Caco-2 (cell line): ENCODE results near the gene NSUN6. TPM values are rescaled to one million over a fixed set of nuclear protein-coding genes. Genes with fewer than 3 reads are reported as not detected.
A peak's percentile ranks its signal among the peaks of the same experiment; 100 is the strongest.

ENCODE experiments used
- BruUV-seq: library from RNA; stranded (reverse); fragments of 400-500 nt; replicated peaks from 2 replicates; lab custom pipeline; 2021; lab: Mats Ljungman, UMichigan
- CTCF ChIA-PET: fragments of 300-600 bp; sonication (Branson Sonifier 250); formaldehyde crosslinking; loops from one replicate; lab custom pipeline; 2022; ENCODE audit warnings: antibody characterized with exemption; lab: Charles Lee
- POLR2A ChIA-PET: fragments of 300-600 bp; sonication (Branson Sonifier 250); formaldehyde crosslinking; loops from one replicate; lab custom pipeline; 2022; ENCODE audit warnings: antibody characterized with exemption; lab: Charles Lee
- DNase-seq, 2 experiments: peaks; one replicate each; pipeline versions ENCODE4 v3.0.0 to v3.0.0-alpha.2; 2020 to 2022
- H3K27me3 ChIP-seq: replicated peaks from 2 replicates; pipeline ENCODE4 v1.6.0; 2011; ENCODE audit warnings: low read length; ENCODE audit not compliant: control insufficient read depth, insufficient read depth
- H3K36me3 ChIP-seq: 2 replicates; pipeline ENCODE4 v1.5.1; 2011; ENCODE audit warnings: low read length; ENCODE audit not compliant: control insufficient read depth, insufficient read depth
- H3K4me1 ChIP-seq: fragments of 250-450 bp; sonication (Bioruptor Pico); 2 replicates; pipeline ENCODE4 v1.5.1; 2020; ENCODE audit warnings: mild to moderate bottlenecking
- H3K4me3 ChIP-seq: 2 replicates; pipeline ENCODE4 v1.5.1; 2011; ENCODE audit warnings: low read depth, mild to moderate bottlenecking, control low read depth, low read length
- H3K9me3 ChIP-seq: fragments of 250-450 bp; sonication (Bioruptor Pico); 2 replicates; pipeline ENCODE4 v1.5.1; 2020; ENCODE audit warnings: mild to moderate bottlenecking, moderate library complexity
- H3K27ac Mint-ChIP-seq: one replicate; pipeline ENCODE4 v1.8.0; 2022; ENCODE audit warnings: mixed read lengths; ENCODE audit not compliant: unreplicated experiment
- H3K27me3 Mint-ChIP-seq: one replicate; pipeline ENCODE4 v1.8.0; 2022; ENCODE audit warnings: mixed read lengths; ENCODE audit not compliant: insufficient read depth, unreplicated experiment
- H3K36me3 Mint-ChIP-seq: one replicate; pipeline ENCODE4 v1.8.0; 2022; ENCODE audit warnings: mild to moderate bottlenecking, mixed read lengths; ENCODE audit not compliant: insufficient read depth, unreplicated experiment
- H3K4me1 Mint-ChIP-seq: one replicate; pipeline ENCODE4 v1.8.0; 2022; ENCODE audit warnings: low read depth, mixed read lengths; ENCODE audit not compliant: unreplicated experiment
- H3K4me3 Mint-ChIP-seq: one replicate; pipeline ENCODE4 v1.8.0; 2022; ENCODE audit warnings: mild to moderate bottlenecking, moderate library complexity, mixed read lengths; ENCODE audit not compliant: unreplicated experiment
- H3K9me3 Mint-ChIP-seq: one replicate; pipeline ENCODE4 v1.8.0; 2022; ENCODE audit warnings: mixed read lengths; ENCODE audit not compliant: unreplicated experiment
- CTCF ChIP-seq, 2 experiments: fragments of 200-600 bp in 1 of 2; IDR thresholded peaks; 1 replicate in 1 of 2; 2 replicates in 1 of 2; pipeline versions ENCODE4 v1.5.1 to v1.8.0; 2011 to 2022; ENCODE audit warnings: antibody characterized with exemption in 1 of 2, control low read depth in 1 of 2, inconsistent platforms in 1 of 2, low read depth in 1 of 2, low read length in 1 of 2, mild to moderate bottlenecking in 1 of 2, moderate library complexity in 1 of 2; ENCODE audit not compliant: insufficient read depth in 1 of 2, severe bottlenecking in 1 of 2, unreplicated experiment in 1 of 2
- intact Hi-C: fragments of 100-400 bp; cut with micrococcal nuclease; formaldehyde crosslinking; loops from one replicate; pipeline ENCODE4 v1.10.0; 2022; ENCODE audit not compliant: unreplicated experiment
- total RNA-seq: library from RNA; stranded (reverse); gene quantifications from 2 replicates; pipeline ENCODE4 v1.2.3, GENCODE V29; 2022

NSUN6 gene
- total RNA-seq, 1 experiment from 2014 or later, result 17.3 TPM

GRCh38 chr10:18653112-18653511 is 1.7 kb upstream of the NSUN6 start:
- intact Hi-C loops, result no loop called here
- peaks cover 19% of the 10 kb centered on the region; the same call in 1 of the 2 replicates for H3K4me1 ChIP-seq
- DNase-seq, result no peak
- ChIA-PET CTCF (no interaction called here), POLR2A (no interaction called here)
- TF ChIP-seq CTCF (IDR thresholded peaks at IDR 0.05; ENCODE audit: insufficient read depth in 1 of 2, low read depth in 1 of 2, low read length in 1 of 2, severe bottlenecking in 1 of 2, unreplicated experiment in 1 of 2), result no peak
- Mint-ChIP-seq H3K27ac (no peak overlapping the region), H3K36me3 (peaks cover 5% of the 10 kb centered on the region), H3K4me3 (no peak overlapping the region), H3K9me3 (no peaks in the 10 kb centered on the region), H3K4me1 (peaks cover 9% of the 10 kb centered on the region), H3K27me3 (no peaks in the 10 kb centered on the region)
- no TSS peak for BruUV-seq
- no peak overlapping the region for H3K4me3 ChIP-seq
- H3K9me3 ChIP-seq, result no peaks in the 10 kb centered on the region
- H3K27me3 ChIP-seq, result no peaks in the 10 kb centered on the region
- H3K36me3 ChIP-seq, result no peaks in the 10 kb centered on the region

GRCh38 chr10:18650404-18650997 is 886 bp downstream of the NSUN6 start:
- no peaks in the 10 kb centered on the region for H3K27me3 ChIP-seq
- peaks cover 18% of the 10 kb centered on the region for H3K36me3 Mint-ChIP-seq
- peaks cover 12% of the 10 kb centered on the region; the same call in 1 of the 2 replicates for H3K4me1 ChIP-seq
- H3K36me3 ChIP-seq, result no peaks in the 10 kb centered on the region
- H3K9me3 Mint-ChIP-seq, result no peaks in the 10 kb centered on the region
- no peaks in the 10 kb centered on the region for H3K9me3 ChIP-seq
- POLR2A ChIA-PET, result interaction anchor here (1.5 kb wide), 1 partner anchor 23 kb away, joined by 6 read pairs; no protein-coding TSS in a partner anchor
- no peak for DNase-seq
- H3K4me3 ChIP-seq, result peak overlapping the region; percentile 57
- no peak for TF ChIP-seq CTCF (IDR thresholded peaks at IDR 0.05; ENCODE audit: insufficient read depth in 1 of 2, low read depth in 1 of 2, low read length in 1 of 2, severe bottlenecking in 1 of 2, unreplicated experiment in 1 of 2)
- H3K27me3 Mint-ChIP-seq, result no peaks in the 10 kb centered on the region
- intact Hi-C loops, result loop anchor here (2.0 kb wide), 1 partner anchor 66 kb away; no protein-coding TSS in a partner anchor
- CTCF ChIA-PET, result no interaction called here
- H3K27ac Mint-ChIP-seq, result peak overlapping the region; percentile 94
- peaks cover 9% of the 10 kb centered on the region for H3K4me1 Mint-ChIP-seq
- no TSS peak for BruUV-seq
- H3K4me3 Mint-ChIP-seq, result peak overlapping the region; percentile 92

- H3K9me3 Mint-ChIP-seq, result no peaks in the 10 kb centered on the region
- Histone ChIP-seq H3K4me1 (peaks cover 12% of the 10 kb centered on the region; the same call in 1 of the 2 replicates), H3K9me3 (no peaks in the 10 kb centered on the region), H3K27me3 (no peaks in the 10 kb centered on the region), H3K4me3 (peak overlapping the region; percentile 57; the same call in 1 of the 2 replicates), H3K36me3 (no peaks in the 10 kb centered on the region)
- no peak for DNase-seq
- peaks cover 23% of the 10 kb centered on the region for H3K36me3 Mint-ChIP-seq
- TF ChIP-seq CTCF (IDR thresholded peaks at IDR 0.05; ENCODE audit: insufficient read depth in 1 of 2, low read depth in 1 of 2, low read length in 1 of 2, severe bottlenecking in 1 of 2, unreplicated experiment in 1 of 2), result no peak
- H3K27me3 Mint-ChIP-seq, result no peaks in the 10 kb centered on the region
- H3K4me1 Mint-ChIP-seq, result peaks cover 9% of the 10 kb centered on the region
- peak overlapping the region; percentile 92 for H3K4me3 Mint-ChIP-seq
- ChIA-PET POLR2A (interaction anchor here (0.6 to 0.7 kb wide), 2 partner anchors 10 kb away, joined by 3 to 9 read pairs; partner anchors contain the start of gene ARL5B), CTCF (no interaction called here)
- intact Hi-C loops, result no loop called here
- H3K27ac Mint-ChIP-seq, result peak overlapping the region; percentile 94
- no TSS peak for BruUV-seq
Observed at GRCh38 chr10:18649364-18649959, 1.9 kb downstream of the NSUN6 start.
